Mesodermal cell (in vitro differentiated cells): ENCODE results near the gene VTI1B.
"Not testable (repeated sequence)": the region's sequence is repeated elsewhere in the genome, so short reads cannot be mapped to it uniquely, and the experiment has no call there.

ENCODE experiments used
- H3K27ac ChIP-seq: 2 replicates; pipeline ENCODE4 v1.7.0; 2013; ENCODE audit warnings: mild to moderate bottlenecking, low read depth, low read length, moderate library complexity; ENCODE audit not compliant: severe bottlenecking
- H3K36me3 ChIP-seq: 2 replicates; pipeline ENCODE4 v1.7.1; 2013; ENCODE audit warnings: mild to moderate bottlenecking, low read length, moderate library complexity; ENCODE audit not compliant: control insufficient read depth, insufficient read depth
- H3K4me1 ChIP-seq: one replicate; pipeline ENCODE4 v1.7.1; 2013; ENCODE audit warnings: mild to moderate bottlenecking, low read length; ENCODE audit not compliant: insufficient read depth, control insufficient read depth, poor library complexity, severe bottlenecking
- H3K4me3 ChIP-seq: 2 replicates; pipeline ENCODE4 v1.7.0; 2013; ENCODE audit warnings: low read length, control low read depth, mild to moderate bottlenecking; ENCODE audit not compliant: insufficient read depth, poor library complexity, severe bottlenecking; ENCODE audit errors: extremely low read depth
- H3K9me3 ChIP-seq: 2 replicates; pipeline ENCODE4 v1.7.1; 2013; ENCODE audit warnings: mild to moderate bottlenecking, low read length, moderate library complexity; ENCODE audit not compliant: control insufficient read depth
- WGBS, 2 experiments: methylation state at CpG; one replicate each; pipeline ENCODE4 v1.1.5; 2013; ENCODE audit warnings: missing lambda C conversion rate in 2 of 2; ENCODE audit not compliant: insufficient coverage in 2 of 2; 5-methylcytosine and 5-hydroxymethylcytosine counted together

The VTI1B gene

DNA sequence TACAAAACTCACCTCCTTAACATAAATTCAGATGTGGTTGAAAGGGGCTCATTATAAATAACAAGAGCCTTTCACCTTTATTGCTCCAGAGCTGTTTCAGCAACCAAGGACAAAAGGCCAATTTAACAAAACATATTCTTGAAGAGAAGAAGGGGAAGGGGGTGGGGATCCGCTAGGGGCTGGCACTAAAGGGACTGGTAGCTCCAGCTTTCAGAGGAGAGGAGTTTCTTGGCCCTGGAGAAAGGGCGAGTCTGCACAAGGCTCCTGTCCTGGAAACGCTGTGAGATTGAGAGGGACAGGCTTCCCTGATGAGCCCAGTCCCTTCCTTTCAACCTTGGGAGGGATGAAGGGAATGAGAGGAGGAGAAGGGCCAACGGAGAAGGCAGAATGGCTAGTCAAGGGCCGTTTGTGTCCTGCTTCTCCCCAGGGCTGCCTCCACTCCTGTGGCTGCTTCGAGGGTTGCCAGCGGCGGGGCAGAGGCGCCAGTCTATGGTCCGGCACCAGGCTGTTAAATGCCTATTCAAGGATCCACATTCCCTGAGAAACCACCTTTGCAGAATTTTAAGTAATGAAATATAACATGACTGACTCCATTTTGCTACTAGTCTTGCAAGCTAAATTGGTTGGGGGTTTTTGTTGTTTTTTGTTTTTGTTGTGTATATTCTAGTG lies 64.7 kb downstream of the VTI1B start:
- H3K36me3 ChIP-seq = no peaks in the 10 kb centered on the region
- WGBS, 2 experiments = 72 to 76% methylated on average over 8 of the region's 10 CpGs
- no peaks in the 10 kb centered on the region for H3K4me1 ChIP-seq
- no peaks in the 10 kb centered on the region for H3K9me3 ChIP-seq
- no peak overlapping the region for H3K4me3 ChIP-seq
- no peak overlapping the region for H3K27ac ChIP-seq

DNA sequence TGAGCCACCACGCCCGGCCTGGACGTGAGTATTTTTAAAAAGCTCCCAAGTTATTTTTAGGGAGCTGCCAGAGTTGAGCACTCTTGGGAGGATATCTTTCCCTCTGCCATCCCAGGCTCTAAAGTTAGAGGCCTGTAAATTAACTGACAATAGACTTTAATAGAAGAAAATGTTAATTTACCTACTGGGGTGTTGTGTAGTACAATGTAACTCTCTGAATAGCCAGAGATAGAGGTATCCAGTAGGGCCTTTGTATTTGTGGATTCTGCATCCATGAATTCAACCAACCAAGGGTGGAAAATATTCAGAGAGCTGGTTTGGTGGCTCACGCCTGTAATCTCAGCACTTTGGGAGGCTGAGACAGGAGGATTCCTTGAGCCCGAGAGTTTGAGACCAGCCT lies 66.8 kb downstream of the VTI1B start:
- no peak overlapping the region for H3K27ac ChIP-seq
- no peaks in the 10 kb centered on the region for H3K9me3 ChIP-seq
- WGBS, 2 experiments = 95 to 100% methylated on average over 1 to 4 of the region's 5 CpGs
- H3K4me3 ChIP-seq = no peak overlapping the region
- H3K36me3 ChIP-seq = no peaks in the 10 kb centered on the region
- no peaks in the 10 kb centered on the region for H3K4me1 ChIP-seq

DNA sequence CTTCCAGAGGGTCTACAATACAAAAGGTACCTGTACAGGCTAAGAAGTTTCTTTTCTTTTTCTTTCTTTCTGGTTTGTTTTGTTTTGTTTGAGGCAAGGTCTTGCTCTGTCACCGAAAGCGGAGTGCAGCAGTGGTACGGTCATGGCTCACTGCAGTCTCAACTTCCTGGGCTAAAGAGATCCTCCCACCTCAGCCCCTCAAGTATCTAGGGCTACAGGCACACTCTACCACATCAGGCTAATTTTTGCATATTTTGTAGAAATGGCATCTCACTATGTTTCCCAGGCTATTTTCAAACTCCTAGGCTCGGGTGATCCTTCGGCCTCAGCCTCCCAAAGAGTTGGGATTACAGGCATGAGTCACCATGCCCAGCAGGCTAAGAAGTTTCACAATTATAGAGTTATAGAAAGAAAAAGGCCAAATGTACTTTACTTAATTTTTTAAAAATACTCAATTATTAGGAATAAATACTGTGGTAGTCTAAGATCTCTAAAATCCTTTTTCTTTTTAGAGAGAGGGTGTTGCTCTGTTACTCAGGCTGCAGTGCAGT lies 71.4 kb downstream of the VTI1B start:
- H3K36me3 ChIP-seq = no peaks in the 10 kb centered on the region
- WGBS, 2 experiments = 56 to 81% methylated on average over 3 to 5 of the region's 5 CpGs
- H3K9me3 ChIP-seq = no peaks in the 10 kb centered on the region
- H3K27ac ChIP-seq = no peak overlapping the region
- H3K4me1 ChIP-seq = no peaks in the 10 kb centered on the region
- no peak overlapping the region for H3K4me3 ChIP-seq

DNA sequence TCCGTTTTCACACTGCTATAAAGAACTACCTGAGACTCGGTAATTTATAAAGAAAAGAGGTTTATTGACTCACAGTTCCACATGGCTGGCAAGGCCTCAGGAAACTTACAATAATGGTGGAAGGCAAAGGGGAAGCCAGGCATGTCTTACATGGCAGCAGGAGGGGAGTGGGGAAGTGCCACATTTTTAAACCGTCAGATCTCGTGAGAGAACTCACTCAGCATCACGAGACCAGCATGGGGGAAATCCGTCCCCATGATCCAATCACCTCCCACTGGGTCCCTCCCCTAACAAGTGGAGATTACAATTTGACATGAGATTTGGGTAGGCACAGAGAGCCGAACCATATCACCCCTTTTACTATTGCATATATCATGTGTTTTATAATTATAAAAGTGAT lies 72.4 kb downstream of the VTI1B start:
- no peaks in the 10 kb centered on the region for H3K4me1 ChIP-seq
- no peaks in the 10 kb centered on the region for H3K9me3 ChIP-seq
- H3K36me3 ChIP-seq = no peaks in the 10 kb centered on the region
- no peak overlapping the region for H3K27ac ChIP-seq
- WGBS, 2 experiments = 71% methylated on average over 3 of the region's 7 CpGs; no CpG with 5 or more reads in 1 of the 2 experiments
- no peak overlapping the region for H3K4me3 ChIP-seq

DNA sequence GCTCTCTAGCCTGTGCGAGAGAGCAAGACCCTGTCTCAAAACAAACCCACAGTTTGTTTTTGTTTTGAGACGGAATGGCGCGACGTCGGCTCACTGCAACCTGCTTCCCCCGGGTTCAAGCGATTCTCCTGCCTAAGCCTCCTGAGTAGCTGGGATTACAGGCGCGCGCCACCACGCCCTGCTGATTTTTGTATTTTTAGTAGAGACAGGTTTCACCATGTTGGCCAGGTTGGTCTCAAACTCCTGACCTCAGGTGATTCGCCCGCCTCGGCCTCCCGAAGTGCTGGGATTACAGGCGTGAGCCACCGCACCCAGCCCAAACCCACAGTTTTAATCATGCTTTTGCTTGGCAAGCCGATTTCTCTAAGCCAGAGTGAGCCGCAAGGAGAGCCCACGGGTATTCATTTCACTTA lies 73.9 kb downstream of the VTI1B start:
- H3K27ac ChIP-seq, H3K4me1 ChIP-seq: not testable (repeated sequence)

DNA sequence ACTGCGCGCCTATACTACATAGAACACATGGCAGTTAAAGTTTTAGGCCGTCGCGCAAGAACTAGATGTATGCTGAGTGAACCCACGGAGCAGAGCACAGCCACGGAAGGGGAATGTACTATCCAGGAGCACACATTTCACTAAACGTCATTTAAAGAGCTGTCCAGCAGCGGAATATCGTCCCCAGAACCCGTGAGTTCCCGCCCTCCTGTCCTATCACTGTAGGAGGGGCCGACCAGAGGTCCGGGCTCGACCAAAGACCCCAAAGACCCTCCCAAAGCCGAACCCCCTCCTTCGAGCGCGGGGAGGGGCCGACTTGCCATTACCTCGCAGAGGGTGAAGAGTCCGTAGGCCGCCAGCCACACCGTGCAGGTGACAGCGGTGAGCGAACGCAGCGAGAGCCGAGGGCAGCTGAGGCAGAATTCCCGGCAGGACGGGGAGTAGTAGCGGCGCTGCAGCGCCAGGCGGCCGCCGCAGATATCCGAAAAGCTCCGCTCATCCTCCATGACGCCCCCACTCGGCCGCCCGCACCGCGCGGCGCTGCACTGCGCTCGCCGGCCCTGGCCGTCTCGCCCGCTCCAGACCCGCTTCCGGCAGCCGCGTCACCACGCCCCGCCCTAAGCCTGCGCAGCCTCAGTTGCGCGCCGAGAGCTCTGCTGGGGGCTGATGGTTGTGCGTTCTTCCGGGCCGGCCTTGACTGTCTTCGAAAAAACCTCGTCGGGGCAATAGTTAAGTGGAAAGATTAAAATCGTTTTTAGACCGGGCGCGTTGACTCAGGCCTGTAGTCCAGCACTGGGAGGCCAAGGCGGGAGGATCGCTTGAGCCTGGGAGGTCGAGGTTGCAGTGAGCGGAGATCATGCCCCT lies 74.5 kb downstream of the VTI1B start, which contains the start of gene PIGH:
Gene PIGH (minus strand): TSS at position 571 of the 864 bp plus-strand sequence. CDS start 65 bp downstream, at position 506.
- H3K4me3 ChIP-seq = peak within 1 kb of the TSS; percentile 64
- H3K9me3 ChIP-seq = no peaks in the 10 kb centered on the region
- H3K4me1 ChIP-seq = no peaks in the 10 kb centered on the region
- WGBS, 2 experiments = 10 to 13% methylated on average over 47 to 60 of the region's 77 CpGs
- H3K27ac ChIP-seq = peak within 1 kb of the TSS; percentile 66
- H3K36me3 ChIP-seq = no peaks in the 10 kb centered on the region

More for the DNA sequence above, 73.9 kb downstream of the VTI1B start:
- peak overlapping the region; percentile 64 for H3K4me3 ChIP-seq
- WGBS, 2 experiments = 92 to 93% methylated on average over 19 to 20 of the region's 21 CpGs
- H3K36me3 ChIP-seq, H3K9me3 ChIP-seq: not testable (repeated sequence)
